IMR-90 (cell line): ENCODE data around the gene SLC7A6. TPM values are rescaled to one million over a fixed set of nuclear protein-coding genes. Genes with fewer than 3 reads are reported as not detected.
A peak's percentile ranks its signal among the peaks of the same experiment; 100 is the strongest.

Experiments
- ATAC-seq: fragments of 200-7000 bp; cut with Tn5 transposase; 2 replicates; pipeline ENCODE4 v1.9.1; 2020; ENCODE audit warnings: low read depth, mild to moderate bottlenecking, moderate library complexity
- BruUV-seq: library from RNA; stranded (reverse); fragments of 400-500 nt; replicated peaks from 2 replicates; lab custom pipeline; 2021; lab: Mats Ljungman, UMichigan
- CTCF ChIA-PET: fragments of 300-600 bp; formaldehyde crosslinking; extraction: SDS; loops from one replicate; lab custom pipeline; 2021; ENCODE audit warnings: antibody characterized with exemption; lab: Yijun Ruan, JAX
- POLR2A ChIA-PET: fragments of 300-600 bp; sonication (Branson Sonifier 250); formaldehyde crosslinking; loops from one replicate; lab custom pipeline; 2022; ENCODE audit warnings: antibody characterized with exemption; ENCODE audit not compliant: unreplicated experiment; lab: Charles Lee
- DNase-seq: peaks from one replicate; pipeline ENCODE4 v3.0.0; 2013
- H2AFZ ChIP-seq: replicated peaks from 2 replicates; pipeline ENCODE3; 2013; ENCODE audit warnings: low read length, mild to moderate bottlenecking; ENCODE audit not compliant: poor library complexity
- H2AK5ac ChIP-seq: 2 replicates; pipeline ENCODE4 v1.6.1; 2013; ENCODE audit warnings: low read depth, low read length, inconsistent platforms
- H2AK9ac ChIP-seq: replicated peaks from 2 replicates; pipeline ENCODE3; 2013; ENCODE audit warnings: mild to moderate bottlenecking, low read depth, low read length, moderate library complexity; ENCODE audit not compliant: poor library complexity
- H2BK120ac ChIP-seq: 2 replicates; pipeline ENCODE4 v1.6.1; 2013; ENCODE audit warnings: low read depth, low read length, inconsistent platforms
- H2BK15ac ChIP-seq: 3 replicates; pipeline ENCODE4 v1.6.1; 2013; ENCODE audit warnings: low read depth, low read length, inconsistent platforms
- H2BK20ac ChIP-seq: 2 replicates; pipeline ENCODE4 v1.6.1; 2013; ENCODE audit warnings: low read depth, mild to moderate bottlenecking, inconsistent platforms, low read length, moderate library complexity
- H2BK5ac ChIP-seq: 2 replicates; pipeline ENCODE4 v1.6.1; 2013; ENCODE audit warnings: mild to moderate bottlenecking, low read depth, low read length, inconsistent platforms; ENCODE audit not compliant: poor library complexity, severe bottlenecking
- H3K14ac ChIP-seq: replicated peaks from 2 replicates; pipeline ENCODE4 v1.6.1; 2013; ENCODE audit warnings: low read depth, low read length, inconsistent platforms
- H3K18ac ChIP-seq: 2 replicates; pipeline ENCODE4 v1.6.1; 2013; ENCODE audit warnings: low read depth, low read length, control low read depth
- H3K23ac ChIP-seq: 2 replicates; pipeline ENCODE4 v1.6.1; 2013; ENCODE audit warnings: low read depth, low read length, inconsistent platforms
- H3K27ac ChIP-seq: 2 replicates; pipeline ENCODE4 v1.5.1; 2013; ENCODE audit warnings: mild to moderate bottlenecking, control low read depth, low read length; ENCODE audit not compliant: insufficient read depth
- H3K27me3 ChIP-seq: 2 replicates; pipeline ENCODE4 v1.6.1; 2013; ENCODE audit warnings: low read length; ENCODE audit not compliant: control insufficient read depth, insufficient read depth
- H3K36me3 ChIP-seq: 2 replicates; pipeline ENCODE4 v1.6.1; 2013; ENCODE audit warnings: low read length, mixed read lengths; ENCODE audit not compliant: control insufficient read depth, insufficient read depth
- H3K4ac ChIP-seq: 2 replicates; pipeline ENCODE4 v1.6.1; 2013; ENCODE audit warnings: low read depth, low read length, inconsistent platforms
- H3K4me1 ChIP-seq: 2 replicates; pipeline ENCODE4 v1.6.1; 2013; ENCODE audit warnings: low read length, mixed read lengths; ENCODE audit not compliant: control insufficient read depth, insufficient read depth
- H3K4me2 ChIP-seq: 2 replicates; pipeline ENCODE4 v1.6.1; 2013; ENCODE audit warnings: low read depth, mild to moderate bottlenecking, control low read depth, low read length, moderate library complexity
- H3K4me3 ChIP-seq: 2 replicates; pipeline ENCODE4 v1.5.1; 2013; ENCODE audit warnings: low read depth, mild to moderate bottlenecking, control low read depth, low read length, moderate library complexity; ENCODE audit not compliant: insufficient read depth
- H3K56ac ChIP-seq: 2 replicates; pipeline ENCODE4 v1.6.1; 2013; ENCODE audit warnings: low read length, inconsistent platforms; ENCODE audit not compliant: insufficient read depth; ENCODE audit errors: extremely low read depth
- H3K79me1 ChIP-seq, 2 experiments: 2 replicates each; pipeline ENCODE4 v1.6.1; 2013; ENCODE audit warnings: low read length in 2 of 2, inconsistent platforms in 1 of 2, low read depth in 1 of 2
- H3K9ac ChIP-seq: 2 replicates; pipeline ENCODE4 v1.6.1; 2013; ENCODE audit warnings: low read depth, low read length, control low read depth
- H3K9me1 ChIP-seq: 2 replicates; pipeline ENCODE4 v1.6.1; 2013; ENCODE audit warnings: low read length, inconsistent platforms; ENCODE audit not compliant: insufficient read depth
- H3K9me3 ChIP-seq: 2 replicates; pipeline ENCODE4 v1.6.1; 2013; ENCODE audit warnings: low read length; ENCODE audit not compliant: control insufficient read depth, insufficient read depth
- H4K20me1 ChIP-seq: 2 replicates; pipeline ENCODE4 v1.6.1; 2013; ENCODE audit warnings: low read length, inconsistent platforms; ENCODE audit not compliant: insufficient read depth
- H4K5ac ChIP-seq: 2 replicates; pipeline ENCODE4 v1.6.1; 2013; ENCODE audit warnings: mild to moderate bottlenecking, low read depth, low read length, control low read depth
- H4K8ac ChIP-seq, 2 experiments: 2 replicates each; pipeline ENCODE4 v1.6.1; 2013; ENCODE audit warnings: low read depth in 2 of 2, low read length in 2 of 2, control low read depth in 1 of 2, inconsistent platforms in 1 of 2
- H4K91ac ChIP-seq: 2 replicates; pipeline ENCODE4 v1.6.1; 2013; ENCODE audit warnings: low read depth, low read length, inconsistent platforms; ENCODE audit not compliant: insufficient read depth
- BHLHE40 ChIP-seq: fragments of 150-350 bp; IDR thresholded peaks from 2 replicates; pipeline ENCODE4 v1.6.1; 2016; ENCODE audit warnings: mild to moderate bottlenecking, low read depth, low read length
- CEBPB ChIP-seq: IDR thresholded peaks from 2 replicates; pipeline ENCODE4 v1.6.1; 2012; ENCODE audit warnings: low read depth, low read length, improper control_type of control experiment
- CHD1 ChIP-seq: IDR thresholded peaks from 2 replicates; pipeline ENCODE4 v1.6.1; 2012; ENCODE audit warnings: low read depth, low read length, improper control_type of control experiment
- ELK1 ChIP-seq: fragments of 150-350 bp; IDR thresholded peaks from 2 replicates; pipeline ENCODE4 v1.6.1; 2016; ENCODE audit warnings: low read depth, mild to moderate bottlenecking, low read length, moderate library complexity, borderline replicate concordance
- FOS ChIP-seq: fragments of 150-350 bp; IDR thresholded peaks from 2 replicates; pipeline ENCODE4 v1.6.1; 2016; ENCODE audit warnings: low read depth, low read length
- MAFK ChIP-seq: IDR thresholded peaks from 2 replicates; pipeline ENCODE4 v1.6.1; 2012; ENCODE audit warnings: low read depth, low read length, improper control_type of control experiment
- MAZ ChIP-seq: IDR thresholded peaks from 2 replicates; pipeline ENCODE4 v1.6.1; 2012; ENCODE audit warnings: low read depth, mild to moderate bottlenecking, low read length, improper control_type of control experiment, moderate library complexity, borderline replicate concordance
- MXI1 ChIP-seq: IDR thresholded peaks from 2 replicates; pipeline ENCODE4 v1.6.1; 2012; ENCODE audit warnings: low read depth, mild to moderate bottlenecking, low read length, moderate library complexity, borderline replicate concordance
- NFE2L2 ChIP-seq: fragments of 150-350 bp; IDR thresholded peaks from 2 replicates; pipeline ENCODE4 v1.6.1; 2016; ENCODE audit warnings: low read depth, mild to moderate bottlenecking, low read length
- POLR2A ChIP-seq: IDR thresholded peaks from 2 replicates; pipeline ENCODE4 v1.6.1; 2012; ENCODE audit warnings: mild to moderate bottlenecking, low read depth, low read length
- RAD21 ChIP-seq: IDR thresholded peaks from 2 replicates; pipeline ENCODE4 v1.6.1; 2012; ENCODE audit warnings: low read length, improper control_type of control experiment
- RCOR1 ChIP-seq: IDR thresholded peaks from 2 replicates; pipeline ENCODE4 v1.6.1; 2012; ENCODE audit warnings: mild to moderate bottlenecking, low read length, improper control_type of control experiment; ENCODE audit not compliant: insufficient replicate concordance
- RFX5 ChIP-seq: IDR thresholded peaks from 2 replicates; pipeline ENCODE4 v1.8.0; 2012; ENCODE audit warnings: low read depth, mild to moderate bottlenecking, low read length, moderate library complexity
- SMC3 ChIP-seq: fragments of 150-350 bp; IDR thresholded peaks from 2 replicates; pipeline ENCODE4 v1.6.1; 2016; ENCODE audit warnings: low read depth, mild to moderate bottlenecking, antibody characterized with exemption, low read length, moderate library complexity
- USF2 ChIP-seq: fragments of 150-350 bp; IDR thresholded peaks from 2 replicates; pipeline ENCODE4 v1.6.1; 2017; ENCODE audit warnings: mild to moderate bottlenecking, antibody characterized with exemption, low read length, low read depth
- WGBS, 2 experiments: methylation state at CpG; one replicate each; pipeline versions ENCODE4 v1.1.5 to v1.1.7; 2013; ENCODE audit warnings: missing lambda C conversion rate in 2 of 2; ENCODE audit not compliant: insufficient read length in 1 of 2; ENCODE audit errors: extremely low coverage in 2 of 2; 5-methylcytosine and 5-hydroxymethylcytosine counted together
- dilution Hi-C: fragments of 300-500 bp; cut with HindIII; formaldehyde crosslinking; loops from one replicate; pipeline ENCODE4 v1.14.3; 2018; ENCODE audit warnings: low sequenced_read_pairs; ENCODE audit not compliant: unreplicated experiment
- in situ Hi-C: fragments of 300-500 bp; cut with MboI; formaldehyde crosslinking; loops from 3 replicates; pipeline ENCODE4 v1.14.3; 2019; ENCODE audit warnings: low sequenced_read_pairs, inconsistent platforms, mixed read lengths
- intact Hi-C: fragments of 100-400 bp; cut with micrococcal nuclease; formaldehyde crosslinking; loops from 2 replicates; pipeline ENCODE4 v1.10.0; 2022
- polyA plus RNA-seq, 3 experiments: library from polyadenylated mRNA; depleted of rRNA; stranded (reverse); fragments of >200 nt; gene quantifications; 2 replicates each; pipeline ENCODE4 v1.2.3, GENCODE V29; 2012; ENCODE audit warnings: low replicate concordance in 1 of 3
- total RNA-seq: library from RNA; depleted of rRNA; stranded (reverse); fragments of >200 nt; gene quantifications from 2 replicates; pipeline ENCODE4 v1.2.3, GENCODE V29; 2012
- TF ChIP-seq, protein P1 (sequence below): conservative IDR thresholded peaks from 2 replicates; pipeline ENCODE4 v1.5.1; 2012; ENCODE audit warnings: mild to moderate bottlenecking, low read depth, low read length, improper control_type of control experiment

Gene SLC7A6
- total and polyA plus RNA-seq, 2 of the 4 experiments (the other 2 are of a cell fraction), result 29.4 to 36.1 TPM

- no peak overlapping the region for H2BK20ac ChIP-seq
- H3K9me3 ChIP-seq, result no peaks in the 10 kb centered on the region
- H2AFZ ChIP-seq, result no peak overlapping the region
- no peak overlapping the region for H2BK5ac ChIP-seq
- H3K4me3 ChIP-seq, result no peak overlapping the region
- H2BK15ac ChIP-seq, result no peak overlapping the region
- TF ChIP-seq, protein P1, sequence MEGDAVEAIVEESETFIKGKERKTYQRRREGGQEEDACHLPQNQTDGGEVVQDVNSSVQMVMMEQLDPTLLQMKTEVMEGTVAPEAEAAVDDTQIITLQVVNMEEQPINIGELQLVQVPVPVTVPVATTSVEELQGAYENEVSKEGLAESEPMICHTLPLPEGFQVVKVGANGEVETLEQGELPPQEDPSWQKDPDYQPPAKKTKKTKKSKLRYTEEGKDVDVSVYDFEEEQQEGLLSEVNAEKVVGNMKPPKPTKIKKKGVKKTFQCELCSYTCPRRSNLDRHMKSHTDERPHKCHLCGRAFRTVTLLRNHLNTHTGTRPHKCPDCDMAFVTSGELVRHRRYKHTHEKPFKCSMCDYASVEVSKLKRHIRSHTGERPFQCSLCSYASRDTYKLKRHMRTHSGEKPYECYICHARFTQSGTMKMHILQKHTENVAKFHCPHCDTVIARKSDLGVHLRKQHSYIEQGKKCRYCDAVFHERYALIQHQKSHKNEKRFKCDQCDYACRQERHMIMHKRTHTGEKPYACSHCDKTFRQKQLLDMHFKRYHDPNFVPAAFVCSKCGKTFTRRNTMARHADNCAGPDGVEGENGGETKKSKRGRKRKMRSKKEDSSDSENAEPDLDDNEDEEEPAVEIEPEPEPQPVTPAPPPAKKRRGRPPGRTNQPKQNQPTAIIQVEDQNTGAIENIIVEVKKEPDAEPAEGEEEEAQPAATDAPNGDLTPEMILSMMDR, result no peak
- TF ChIP-seq BHLHE40 (no peak), NFE2L2 (no peak), RFX5 (no peak), ELK1 (no peak), CEBPB (no peak), POLR2A (no peak), MAZ (no peak), FOS (no peak), RAD21 (no peak), SMC3 (no peak), MXI1 (no peak), MAFK (no peak), USF2 (no peak), CHD1 (no peak), RCOR1 (no peak)
- no peak overlapping the region for H2AK9ac ChIP-seq
- H3K27ac ChIP-seq, result no peak overlapping the region
- H4K5ac ChIP-seq, result no peak overlapping the region
- H2AK5ac ChIP-seq, result peak overlapping the region; percentile 16; the same call in 1 of the 2 replicates
- WGBS, 2 experiments, result 96% methylated on average over 6 of the region's 16 CpGs; no CpG with 5 or more reads in 1 of the 2 experiments
- ATAC-seq, result no peak
- in situ Hi-C loops (no loop called here), dilution Hi-C loops (no loop called here), intact Hi-C loops (no loop called here)
- 0 out of 2 replicates have a peak, but pooled peaks cover 3% of the 10 kb centered on the region for H4K20me1 ChIP-seq
- ChIA-PET POLR2A (no interaction called here), CTCF (no interaction called here)
- H3K4me2 ChIP-seq, result no peak overlapping the region
- no peak overlapping the region for H3K14ac ChIP-seq
- no TSS peak for BruUV-seq
- no peak overlapping the region for H3K4ac ChIP-seq
- H4K8ac ChIP-seq, result no peak overlapping the region
- no peak overlapping the region for H3K9ac ChIP-seq
- peaks cover 4% of the 10 kb centered on the region for H3K36me3 ChIP-seq
- peaks cover 8% of the 10 kb centered on the region for H3K4me1 ChIP-seq
- no peak overlapping the region for H3K56ac ChIP-seq
- no peaks in the 10 kb centered on the region for H3K27me3 ChIP-seq
- H3K79me1 ChIP-seq, result peaks cover 0 to 9% of the 10 kb centered on the region in 2 experiments; a peak in 1 of 4 replicates
- no peak overlapping the region for H4K91ac ChIP-seq
- no peak for DNase-seq
- H3K18ac ChIP-seq, result no peak overlapping the region
- no peak overlapping the region for H2BK120ac ChIP-seq
- H3K23ac ChIP-seq, result no peak overlapping the region
- H3K9me1 ChIP-seq, result peaks cover 8% of the 10 kb centered on the region
These were observed 32.0 kb upstream of the SLC7A6 start for GRCh38 chr16:68232335-68232734.
